NCI-H345 (cell line): ENCODE data around the gene SPATC1L.

Experiments used
- DNase-seq: peaks from one replicate; lab custom pipeline; 2025; lab: John Stamatoyannopoulos, UW

Gene SPATC1L

GRCh38 chr21:46120301-46121285, 63.7 kb downstream of the SPATC1L start:
- no peak for DNase-seq

DNA sequence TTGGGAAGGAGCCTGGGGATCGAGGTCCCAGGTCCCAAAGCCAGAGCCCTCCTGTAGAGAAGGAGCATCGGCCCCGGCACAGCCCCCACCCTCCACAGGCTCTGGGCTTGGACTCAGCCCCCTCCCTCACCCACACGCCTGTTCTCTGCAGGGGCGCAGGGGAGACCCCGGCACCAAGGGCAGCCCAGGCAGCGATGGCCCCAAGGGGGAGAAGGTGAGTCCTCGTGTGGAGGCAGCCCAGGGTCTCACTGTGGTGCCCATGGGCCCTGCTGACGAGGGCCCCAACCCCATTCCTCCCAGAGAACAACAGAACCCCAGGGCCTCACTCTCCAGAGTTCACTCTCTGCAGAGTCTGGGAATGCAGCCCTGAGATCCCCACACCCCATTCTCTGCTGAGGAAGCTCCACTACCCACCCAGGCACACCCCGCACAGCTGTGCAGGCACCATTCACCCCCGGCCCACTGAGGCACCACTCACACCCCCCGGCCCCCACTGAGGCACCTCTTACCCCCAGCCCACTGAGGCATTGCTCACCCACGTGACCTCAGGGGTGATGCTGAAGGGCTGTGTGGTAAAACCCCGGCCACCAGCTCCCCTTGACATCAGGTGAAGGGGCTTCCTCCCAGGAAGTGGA, 64.5 kb downstream of the SPATC1L start:
- DNase-seq: no peak

DNA sequence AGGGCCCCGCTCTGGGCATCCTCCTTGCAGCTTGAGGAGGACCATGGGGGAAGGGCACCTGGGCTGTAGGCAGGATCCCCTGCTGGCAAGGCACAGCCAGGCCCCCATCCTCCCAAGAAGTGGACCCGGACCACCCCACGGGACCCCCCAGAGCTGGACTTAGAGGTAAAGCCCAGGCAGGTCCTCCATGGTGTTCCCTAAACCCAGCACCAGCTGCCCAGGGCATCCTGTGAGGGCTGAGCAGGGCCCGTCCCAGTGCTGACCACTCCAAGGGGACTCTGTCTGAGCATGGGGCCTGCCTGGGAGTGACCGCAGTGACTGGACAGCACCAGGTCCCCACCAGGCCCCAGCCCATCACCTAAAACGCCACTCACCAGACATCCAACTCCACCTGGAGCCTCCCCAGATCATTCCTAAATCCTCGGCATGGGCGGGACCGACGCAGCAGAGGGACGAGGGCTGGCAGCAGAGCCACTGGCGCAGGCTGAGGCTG, 65.1 kb downstream of the SPATC1L start:
- no peak for DNase-seq

DNA sequence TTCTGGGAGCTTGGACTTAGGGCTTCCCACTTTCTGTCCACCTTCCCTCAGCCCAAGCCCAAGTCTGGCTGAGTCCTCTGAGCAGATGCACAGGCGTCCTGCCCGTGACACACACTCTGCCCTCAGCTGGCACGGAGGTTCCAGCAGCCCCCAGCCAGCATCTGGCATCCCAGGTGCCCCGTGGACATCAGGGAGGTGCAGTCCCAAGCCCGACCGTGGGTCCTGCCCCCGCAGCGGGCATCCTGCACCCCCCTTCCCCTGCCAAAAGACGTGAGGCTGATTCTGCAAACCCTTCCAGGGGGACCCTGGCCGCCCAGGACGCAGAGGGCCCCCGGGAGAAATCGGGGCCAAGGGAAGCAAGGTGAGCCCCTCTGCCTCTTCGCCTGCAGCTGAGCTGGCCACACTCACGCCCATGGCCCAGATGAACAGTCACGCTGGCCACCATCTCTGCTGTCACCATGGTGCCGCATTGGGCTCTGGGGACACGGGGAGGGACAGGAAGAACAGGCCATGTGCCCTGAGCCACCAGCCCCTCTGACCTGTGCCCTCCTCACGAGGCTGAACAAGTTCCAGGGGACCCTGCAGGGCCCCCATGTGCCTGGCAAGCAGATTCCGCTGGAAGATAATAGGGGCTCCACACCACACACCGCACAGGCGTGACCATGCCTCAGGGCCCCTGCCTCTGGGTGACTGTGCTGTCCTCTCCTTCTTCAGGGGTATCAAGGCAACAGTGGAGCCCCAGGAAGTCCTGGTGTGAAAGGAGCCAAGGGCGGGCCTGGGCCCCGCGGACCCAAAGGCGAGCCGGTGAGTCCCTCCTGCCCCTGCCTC, 65.7 kb downstream of the SPATC1L start:
- DNase-seq: no peak

DNA sequence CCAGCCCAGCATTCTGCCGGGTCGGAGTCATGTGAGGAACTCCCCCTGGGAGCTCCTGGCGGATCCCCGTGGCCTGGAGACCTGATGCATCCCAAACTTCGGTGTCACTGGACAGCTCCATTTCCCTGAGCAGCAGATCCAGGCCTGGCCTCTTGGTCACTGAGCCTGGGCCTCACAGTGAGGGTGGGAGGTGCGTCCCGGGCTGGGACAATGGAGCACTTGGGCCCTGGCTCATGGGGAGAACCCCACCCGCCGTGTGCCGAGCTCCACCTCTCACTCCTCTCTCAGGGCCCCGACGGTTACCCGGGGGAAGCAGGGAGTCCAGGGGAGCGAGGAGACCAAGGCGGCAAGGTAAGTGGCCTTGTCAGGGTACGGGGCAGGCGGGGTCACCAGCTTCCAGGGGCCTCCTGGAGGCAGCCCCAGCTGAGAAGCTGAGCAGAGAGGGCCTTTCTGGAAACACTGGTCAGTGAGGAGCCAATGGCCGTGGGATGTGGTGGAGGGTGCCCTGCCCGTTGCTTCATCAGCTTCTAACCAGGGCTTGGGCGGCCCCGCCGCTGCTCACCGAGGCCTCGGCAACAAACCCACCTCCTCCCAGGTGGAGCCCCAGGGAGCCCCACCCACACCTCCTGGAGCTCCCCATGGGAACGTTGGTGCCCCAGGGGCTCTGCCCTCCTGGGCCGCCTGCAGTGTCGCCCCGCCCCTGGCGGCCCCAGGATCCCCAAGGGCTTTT, 66.5 kb downstream of the SPATC1L start:
- no peak for DNase-seq

DNA sequence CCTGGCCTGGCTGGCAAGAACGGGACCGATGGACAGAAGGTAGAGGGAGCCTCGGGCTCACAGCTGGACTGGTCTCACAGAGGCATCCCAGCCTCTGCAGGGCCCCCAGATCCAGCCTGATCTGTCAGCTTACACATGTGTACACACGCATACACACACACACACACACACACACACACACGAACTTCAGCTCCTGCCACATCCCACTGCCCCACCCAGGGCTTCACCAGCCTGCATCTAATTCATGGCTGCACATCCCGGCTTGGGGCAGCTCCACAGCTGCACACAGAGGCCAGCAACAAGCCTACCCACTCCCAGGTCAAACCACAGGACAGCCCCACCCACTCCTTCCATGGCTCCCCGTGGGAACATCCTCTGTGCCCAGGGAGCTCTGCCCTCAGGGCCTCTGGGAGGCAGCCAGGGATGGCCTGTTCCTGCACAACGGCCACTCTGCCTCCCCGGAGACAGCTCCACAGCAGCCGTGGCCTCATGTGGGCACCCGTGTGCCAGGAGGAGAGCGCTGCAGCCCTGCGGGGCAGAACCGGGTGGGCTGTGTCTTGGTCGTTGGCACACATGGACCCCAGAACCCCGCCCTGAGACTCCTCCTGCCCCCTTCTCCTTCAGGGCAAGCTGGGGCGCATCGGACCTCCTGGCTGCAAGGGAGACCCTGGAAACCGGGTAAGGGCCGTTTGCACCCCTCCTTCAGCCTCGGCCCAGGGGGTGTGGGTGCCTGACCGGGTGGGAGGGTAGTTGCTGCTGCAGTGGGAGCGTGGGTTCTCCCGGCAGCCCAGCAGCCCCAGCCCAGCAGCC, 67.3 kb downstream of the SPATC1L start:
- no peak for DNase-seq

GRCh38 chr21:46116189-46116775, 68.0 kb downstream of the SPATC1L start:
- no peak for DNase-seq

GRCh38 chr21:46115441-46116188, 68.6 kb downstream of the SPATC1L start:
- DNase-seq: no peak

DNA sequence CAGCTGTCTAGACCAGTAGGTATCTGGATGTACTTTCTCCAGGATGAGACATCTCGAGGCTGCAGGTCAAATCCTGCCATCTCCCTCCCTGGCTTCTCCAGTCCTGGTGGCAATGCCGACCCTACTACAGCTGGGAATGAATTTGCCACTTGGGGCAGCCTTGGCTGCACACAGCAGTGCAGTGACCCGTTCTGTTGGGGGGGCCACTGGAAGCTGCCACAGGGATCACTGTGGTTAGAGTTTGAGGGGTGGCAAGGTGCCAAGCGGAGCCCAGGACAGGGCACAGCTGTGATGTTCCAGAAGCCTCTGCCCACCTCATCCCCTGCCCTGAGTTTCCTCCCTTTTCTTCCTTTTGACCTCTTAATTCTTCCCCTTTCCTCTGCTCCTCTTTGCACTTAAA, 69.3 kb downstream of the SPATC1L start:
- DNase-seq: no peak

GRCh38 chr21:46113497-46114176, 70.6 kb downstream of the SPATC1L start:
- no peak for DNase-seq

DNA sequence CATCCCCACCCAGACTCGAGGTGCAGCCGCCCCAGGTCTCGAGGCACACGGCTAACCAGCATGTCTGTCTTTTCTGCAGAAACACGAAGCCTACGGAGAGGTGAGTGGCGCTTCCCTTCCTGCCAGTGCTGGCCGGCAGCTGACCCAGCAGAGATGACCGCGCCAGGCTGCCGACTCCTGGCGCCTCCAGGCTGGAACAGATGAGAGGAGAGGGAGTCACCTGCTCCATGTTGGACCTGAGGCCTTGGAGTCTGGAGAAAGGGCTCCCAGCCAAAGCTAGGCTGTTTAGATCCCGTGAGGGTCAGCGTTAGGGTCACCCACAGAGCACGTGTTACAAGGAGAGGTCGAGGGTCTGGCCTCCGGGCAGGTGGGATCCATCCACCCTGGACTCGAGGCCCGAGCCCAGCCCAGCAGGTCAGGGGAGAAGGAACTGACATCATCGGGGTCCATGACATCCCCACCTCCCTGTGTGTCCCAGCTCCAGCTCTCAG, 71.5 kb downstream of the SPATC1L start:
- no peak for DNase-seq

DNA sequence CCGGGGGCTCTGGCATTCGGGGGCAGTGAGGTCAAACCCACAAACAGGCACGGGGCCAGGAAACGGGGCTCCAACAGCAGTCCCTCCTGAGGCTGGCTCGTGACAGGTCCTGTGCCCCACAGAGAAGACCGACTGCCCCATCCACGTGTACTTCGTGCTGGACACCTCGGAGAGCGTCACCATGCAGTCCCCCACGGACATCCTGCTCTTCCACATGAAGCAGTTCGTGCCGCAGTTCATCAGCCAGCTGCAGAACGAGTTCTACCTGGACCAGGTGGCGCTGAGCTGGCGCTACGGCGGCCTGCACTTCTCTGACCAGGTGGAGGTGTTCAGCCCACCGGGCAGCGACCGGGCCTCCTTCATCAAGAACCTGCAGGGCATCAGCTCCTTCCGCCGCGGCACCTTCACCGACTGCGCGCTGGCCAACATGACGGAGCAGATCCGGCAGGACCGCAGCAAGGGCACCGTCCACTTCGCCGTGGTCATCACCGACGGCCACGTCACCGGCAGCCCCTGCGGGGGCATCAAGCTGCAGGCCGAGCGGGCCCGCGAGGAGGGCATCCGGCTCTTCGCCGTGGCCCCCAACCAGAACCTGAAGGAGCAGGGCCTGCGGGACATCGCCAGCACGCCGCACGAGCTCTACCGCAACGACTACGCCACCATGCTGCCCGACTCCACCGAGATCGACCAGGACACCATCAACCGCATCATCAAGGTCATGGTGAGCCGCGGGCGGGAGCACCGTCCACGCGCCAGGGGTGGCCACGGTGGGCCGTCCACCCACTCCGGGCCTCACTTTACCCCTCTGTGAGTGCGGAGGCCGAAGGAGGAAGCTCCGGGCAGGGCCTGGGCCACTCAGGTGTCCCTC, 72.2 kb downstream of the SPATC1L start:
- DNase-seq: no peak

DNA sequence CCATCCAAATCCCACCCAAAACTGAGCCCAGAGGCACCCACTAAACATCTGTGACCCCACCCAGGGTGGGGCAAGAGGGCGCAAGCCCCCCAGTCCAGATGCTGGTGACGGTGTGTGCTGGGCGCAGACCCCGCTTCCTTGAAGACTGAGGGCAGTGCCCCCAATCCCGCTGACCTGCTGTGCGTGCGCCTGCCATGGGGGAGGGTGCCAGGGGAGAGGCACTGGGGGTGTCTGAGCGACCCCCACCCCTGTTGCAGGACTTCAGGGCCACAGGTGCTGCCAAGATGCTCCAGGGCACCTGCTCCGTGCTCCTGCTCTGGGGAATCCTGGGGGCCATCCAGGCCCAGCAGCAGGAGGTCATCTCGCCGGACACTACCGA, 73.1 kb downstream of the SPATC1L start:
- no peak for DNase-seq
